ENCODE data around the gene JPH3. TPM values are rescaled to one million over a fixed set of nuclear protein-coding genes. Genes with fewer than 3 reads are reported as not detected.

The JPH3 gene
- total and polyA plus RNA-seq, 10 donors: 0.03 TPM; not detected in 9

- 78 to 85% (median 82%) methylated on average over 13 of the region's 13 CpGs for WGBS, 5 donors
- peaks cover 0 to 9% (median 4%) of the 10 kb centered on the region in 6 donors for H3K4me1 ChIP-seq
- H3K36me3 ChIP-seq: no peaks in the 10 kb centered on the region
- no peak for TF ChIP-seq POLR2AphosphoS5 (IDR thresholded peaks at IDR 0.05)
- TF ChIP-seq POLR2A (IDR thresholded peaks at IDR 0.05): no peak
- no peak for TF ChIP-seq CTCF (IDR thresholded peaks at IDR 0.05 in 8 of 11, conservative IDR thresholded peaks at IDR 0.05 in 3 of 11)
- H3K9me3 ChIP-seq: no peaks in the 10 kb centered on the region
- H3K27ac ChIP-seq: no peak overlapping the region
- DNase-seq: no peak
- intact Hi-C loops (cut with DNase I; ENCODE audit: low total_unique reads): no loop called here
- peaks cover 0 to 90% (median 22%) of the 10 kb centered on the region in 7 donors for H3K27me3 ChIP-seq (replicated peaks in 1 of 7)
- H3K4me3 ChIP-seq: no peak overlapping the region
Observed at GRCh38 chr16:87685766-87686165, 83.5 kb downstream of the JPH3 start.

DNA sequence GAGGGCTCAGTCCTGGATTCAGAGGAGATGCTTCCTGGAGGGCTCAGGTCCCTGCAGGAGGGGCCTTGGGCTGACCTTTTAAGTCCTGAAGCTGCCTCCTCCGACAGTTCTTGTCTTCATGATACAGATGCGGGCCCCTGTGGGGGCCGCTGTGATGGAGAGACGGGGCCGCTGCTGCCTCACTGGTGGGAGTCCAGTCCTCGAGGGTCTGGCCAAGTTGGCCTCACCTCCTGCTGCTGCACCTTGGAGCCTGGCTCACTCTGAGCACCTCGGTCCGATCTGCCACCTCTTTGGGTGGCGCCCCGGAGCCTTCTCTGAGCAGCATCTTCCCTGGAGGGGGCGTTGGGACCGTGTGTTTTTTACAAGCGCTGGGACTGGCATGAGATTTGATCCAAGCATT is 84.4 kb downstream of the JPH3 start:
- Histone ChIP-seq H3K4me3 (no peak overlapping the region), H3K27ac (no peak overlapping the region), H3K36me3 (no peaks in the 10 kb centered on the region), H3K27me3 (replicated peaks in 1 of 7) (peaks cover 0 to 96% (median 22%) of the 10 kb centered on the region in 7 donors), H3K9me3 (no peaks in the 10 kb centered on the region), H3K4me1 (peaks cover 0 to 8% (median 4%) of the 10 kb centered on the region in 6 donors)
- intact Hi-C loops (cut with DNase I; ENCODE audit: low total_unique reads): no loop called here
- DNase-seq: no peak
- TF ChIP-seq POLR2A (IDR thresholded peaks at IDR 0.05) (no peak), POLR2AphosphoS5 (IDR thresholded peaks at IDR 0.05) (no peak), CTCF (IDR thresholded peaks at IDR 0.05 in 8 of 11, conservative IDR thresholded peaks at IDR 0.05 in 3 of 11) (no peak)
- WGBS, 5 donors: 71 to 78% (median 77%) methylated on average over 8 to 13 of the region's 13 CpGs

DNA sequence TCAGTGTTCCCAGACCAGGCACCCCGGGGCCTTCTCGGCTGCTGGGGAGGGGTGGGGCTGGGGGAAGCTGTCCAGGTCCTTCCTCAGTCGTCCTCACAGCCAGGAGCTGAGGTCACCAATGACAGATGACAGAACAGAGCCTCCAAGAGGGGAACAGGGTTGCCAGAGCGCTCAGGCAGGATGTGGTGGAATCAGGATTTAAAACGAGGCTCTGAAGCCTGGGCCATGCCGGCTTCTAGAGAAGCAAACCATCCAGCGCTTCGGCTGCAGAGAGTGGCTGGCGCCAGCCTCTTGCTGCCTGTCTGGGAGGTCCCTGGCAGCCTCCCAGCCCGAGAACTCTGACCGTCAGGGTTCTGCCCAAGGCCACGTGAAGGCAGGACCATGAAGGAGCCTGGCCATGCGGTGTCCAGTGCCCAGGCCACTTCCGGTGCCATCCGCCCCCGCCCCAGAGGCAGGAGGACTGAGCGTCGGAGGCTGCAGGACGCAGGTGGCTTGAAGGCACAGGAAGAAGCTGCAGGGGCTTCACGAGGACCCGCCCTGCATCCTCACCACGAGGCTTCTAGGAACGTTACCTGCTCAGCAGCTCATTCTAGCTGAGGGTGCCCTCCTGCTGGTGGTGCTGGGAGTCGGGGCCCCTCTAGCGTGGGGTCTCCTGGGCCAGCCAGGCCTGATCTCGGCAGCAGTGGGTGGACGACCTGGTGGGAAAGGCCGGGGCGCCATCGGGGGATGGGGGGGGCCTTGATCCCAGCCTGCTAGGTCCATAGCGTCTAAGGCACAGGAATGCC is 85.0 kb downstream of the JPH3 start:
- no peak for DNase-seq
- 59 to 80% (median 70%) methylated on average over 18 to 31 of the region's 31 CpGs for WGBS, 5 donors
- TF ChIP-seq CTCF (IDR thresholded peaks at IDR 0.05 in 8 of 11, conservative IDR thresholded peaks at IDR 0.05 in 3 of 11) (no peak), POLR2AphosphoS5 (IDR thresholded peaks at IDR 0.05) (no peak), POLR2A (IDR thresholded peaks at IDR 0.05) (no peak)
- Histone ChIP-seq H3K36me3 (no peaks in the 10 kb centered on the region), H3K4me3 (no peak overlapping the region), H3K27ac (no peak overlapping the region), H3K4me1 (peaks cover 0 to 2% (median 0%) of the 10 kb centered on the region in 6 donors), H3K27me3 (replicated peaks in 1 of 7) (peaks cover 0 to 93% (median 22%) of the 10 kb centered on the region in 7 donors), H3K9me3 (no peaks in the 10 kb centered on the region)
- intact Hi-C loops (cut with DNase I; ENCODE audit: low total_unique reads): no loop called here

GRCh38 chr16:87687998-87688529 is 85.8 kb downstream of the JPH3 start:
- Histone ChIP-seq H3K9me3 (no peaks in the 10 kb centered on the region), H3K36me3 (no peaks in the 10 kb centered on the region), H3K4me1 (no peaks in the 10 kb centered on the region), H3K27me3 (replicated peaks in 1 of 7) (peaks cover 0 to 86% (median 18%) of the 10 kb centered on the region in 7 donors), H3K4me3 (no peak overlapping the region), H3K27ac (no peak overlapping the region)
- WGBS, 5 donors: 81 to 93% (median 88%) methylated on average over 7 to 14 of the region's 14 CpGs
- DNase-seq: no peak
- intact Hi-C loops (cut with DNase I; ENCODE audit: low total_unique reads): no loop called here
- no peak for TF ChIP-seq POLR2AphosphoS5 (IDR thresholded peaks at IDR 0.05)
- TF ChIP-seq CTCF (IDR thresholded peaks at IDR 0.05 in 8 of 11, conservative IDR thresholded peaks at IDR 0.05 in 3 of 11): no peak
- TF ChIP-seq POLR2A (IDR thresholded peaks at IDR 0.05): no peak
